HepG2 (cell line): ENCODE measurements around the gene DDX4. TPM values are rescaled to one million over a fixed set of nuclear protein-coding genes. Genes with fewer than 3 reads are reported as not detected.

Experiments used
- ATAC-seq: fragments of 200-7000 bp; cut with Tn5 transposase; 3 replicates; pipeline ENCODE4 v1.9.1; 2020; ENCODE audit warnings: mild to moderate bottlenecking, moderate library complexity
- BruUV-seq: library from RNA; stranded (reverse); fragments of 400-500 nt; replicated peaks from 2 replicates; lab custom pipeline; 2021; lab: Mats Ljungman, UMichigan
- CTCF ChIA-PET: fragments of 300-600 bp; formaldehyde crosslinking; extraction: SDS; loops from one replicate; lab custom pipeline; 2021; ENCODE audit warnings: low total read pairs, inconsistent platforms, low intra/inter-chr PET ratio; lab: Yijun Ruan, JAX
- POLR2A ChIA-PET: fragments of 350-600 bp; sonication (Branson Sonifier 250); formaldehyde crosslinking; loops from one replicate; lab custom pipeline; 2020; ENCODE audit warnings: antibody characterized with exemption, inconsistent platforms; lab: Yijun Ruan, JAX
- DNase-seq: peaks from one replicate; pipeline ENCODE4 v3.0.0-alpha.2; 2015; ENCODE audit warnings: low spot score
- FAIRE-seq: peaks from 3 replicates; lab custom pipeline; 2011; peaks lifted over from hg19 to GRCh38; lab: Jason Lieb, UNC
- H2AFZ ChIP-seq: one replicate; pipeline ENCODE4 v1.6.1; 2011; ENCODE audit warnings: low read length, inconsistent platforms
- H3K27ac ChIP-seq: fragments of 300-600 bp; 3 replicates; pipeline ENCODE4 v1.8.0; 2011; ENCODE audit warnings: mixed run types, mild to moderate bottlenecking, mixed read lengths, low read length, inconsistent platforms; ENCODE audit not compliant: insufficient read depth; ENCODE audit errors: extremely low read length
- H3K27me3 ChIP-seq, 2 experiments: fragments of 200-600 bp in 1 of 2; 2 replicates in 1 of 2; 3 replicates in 1 of 2; pipeline versions ENCODE4 v1.6.0 to v1.8.0; 2011; ENCODE audit warnings: low read length in 2 of 2, mild to moderate bottlenecking in 2 of 2, moderate library complexity in 2 of 2, inconsistent platforms in 1 of 2; ENCODE audit not compliant: insufficient read depth in 2 of 2, control insufficient read depth in 1 of 2
- H3K36me3 ChIP-seq, 2 experiments: fragments of 200-600 bp in 1 of 2; replicated peaks in 1 of 2; 2 replicates in 1 of 2; 3 replicates in 1 of 2; pipeline versions ENCODE4 v1.5.1 to v1.8.0; 2011; ENCODE audit warnings: low read length in 2 of 2, inconsistent platforms in 1 of 2; ENCODE audit not compliant: insufficient read depth in 2 of 2, control insufficient read depth in 1 of 2
- H3K4me1 ChIP-seq: 2 replicates; pipeline ENCODE4 v1.5.1; 2012; ENCODE audit warnings: low read length, inconsistent platforms; ENCODE audit not compliant: insufficient read depth
- H3K4me2 ChIP-seq: 2 replicates; pipeline ENCODE4 v1.6.0; 2011; ENCODE audit warnings: low read depth, low read length, inconsistent platforms
- H3K4me3 ChIP-seq, 3 experiments: fragments of 200-600 bp in 1 of 3; sonication (generic), shearing (Covaris generic) in 1 of 3; replicated peaks in 1 of 3; 2 replicates each; pipeline ENCODE4 v1.5.1; 2011 to 2016; ENCODE audit warnings: low read length in 3 of 3, inconsistent platforms in 2 of 3, low read depth in 2 of 3, mild to moderate bottlenecking in 2 of 3, control low read depth in 1 of 3, mixed read lengths in 1 of 3; ENCODE audit not compliant: insufficient read depth in 1 of 3
- H3K79me2 ChIP-seq: one replicate; pipeline ENCODE4 v1.6.1; 2011; ENCODE audit warnings: low read length, inconsistent platforms; ENCODE audit not compliant: insufficient read depth
- H3K9ac ChIP-seq: 2 replicates; pipeline ENCODE4 v1.6.0; 2011; ENCODE audit warnings: mild to moderate bottlenecking, low read depth, low read length, inconsistent platforms; ENCODE audit not compliant: insufficient read depth
- H3K9me3 ChIP-seq: 2 replicates; pipeline ENCODE4 v1.5.1; 2012; ENCODE audit warnings: mild to moderate bottlenecking, low read length
- H4K20me1 ChIP-seq: 2 replicates; pipeline ENCODE4 v1.6.0; 2011; ENCODE audit warnings: inconsistent platforms, mild to moderate bottlenecking, low read length, moderate library complexity; ENCODE audit not compliant: insufficient read depth
- CHCHD3 ChIP-seq: sonication (generic); formaldehyde crosslinking; IDR thresholded peaks from 2 replicates; pipeline ENCODE4 v1.8.0; 2022; ENCODE audit warnings: mild to moderate bottlenecking, missing genetic modification reagents, moderate library complexity
- DPF2 ChIP-seq: sonication (generic); formaldehyde crosslinking; IDR thresholded peaks from 2 replicates; pipeline ENCODE4 v1.4.0; 2020; ENCODE audit warnings: mild to moderate bottlenecking, low read depth, missing genetic modification reagents, borderline replicate concordance
- EED ChIP-seq: sonication (generic); formaldehyde crosslinking; IDR thresholded peaks from 2 replicates; pipeline ENCODE4 v1.5.0; 2020; ENCODE audit warnings: mild to moderate bottlenecking, missing genetic modification reagents
- HNRNPH1 ChIP-seq: fragments of 200-400 bp; formaldehyde crosslinking; optimal IDR thresholded peaks from 2 replicates; pipeline ENCODE3; 2017; ENCODE audit warnings: mild to moderate bottlenecking, low read depth, low read length
- PRPF4 ChIP-seq: fragments of 200-400 bp; formaldehyde crosslinking; IDR thresholded peaks from 2 replicates; pipeline ENCODE4 v1.6.1; 2016; ENCODE audit warnings: low read length, low read depth; ENCODE audit not compliant: poor library complexity, severe bottlenecking
- SIX1 ChIP-seq: sonication (generic); formaldehyde crosslinking; IDR thresholded peaks from 2 replicates; pipeline ENCODE4 v1.4.0; 2020; ENCODE audit warnings: missing genetic modification reagents, borderline replicate concordance
- ZBTB21 ChIP-seq: sonication (generic); formaldehyde crosslinking; IDR thresholded peaks from 2 replicates; pipeline ENCODE4 v1.4.0; 2020; ENCODE audit warnings: missing genetic modification reagents
- ZEB1 ChIP-seq: IDR thresholded peaks from 2 replicates; pipeline ENCODE4 v1.6.1; 2012; ENCODE audit warnings: mild to moderate bottlenecking, low read depth, inconsistent platforms; ENCODE audit not compliant: insufficient replicate concordance
- ZNF337 ChIP-seq: sonication (generic); formaldehyde crosslinking; IDR thresholded peaks from 2 replicates; pipeline ENCODE4 v1.5.1; 2020; ENCODE audit warnings: missing genetic modification reagents, low read depth, mild to moderate bottlenecking, borderline replicate concordance
- ZNF552 ChIP-seq: sonication (generic); formaldehyde crosslinking; IDR thresholded peaks from 2 replicates; pipeline ENCODE4 v1.9.0; 2022; ENCODE audit warnings: missing genetic modification reagents, mild to moderate bottlenecking, borderline replicate concordance
- ZNF558 ChIP-seq: sonication (generic); formaldehyde crosslinking; IDR thresholded peaks from 2 replicates; pipeline ENCODE4 v1.9.0; 2022; ENCODE audit warnings: mild to moderate bottlenecking, missing genetic modification reagents, borderline replicate concordance
- ZNF644 ChIP-seq: IDR thresholded peaks from 2 replicates; pipeline ENCODE4 v1.6.1; 2016; ENCODE audit warnings: low read depth
- WGBS: methylation state at CpG from one replicate; pipeline ENCODE4 v1.1.6; 2017; ENCODE audit warnings: low lambda C conversion rate; 5-methylcytosine and 5-hydroxymethylcytosine counted together
- in situ Hi-C: cut with HindIII; loops from 2 replicates; pipeline ENCODE4 v1.10.0; 2017; ENCODE audit warnings: low pct_unique_long_range_greater_than_20kb; ENCODE audit not compliant: extremely low pct_ligation_motif_present
- intact Hi-C: fragments of 100-400 bp; cut with micrococcal nuclease; formaldehyde crosslinking; loops from one replicate; pipeline ENCODE4 v1.10.0; 2022; ENCODE audit not compliant: unreplicated experiment
- polyA plus RNA-seq, 8 experiments: library from polyadenylated mRNA; depleted of rRNA in 3 of 8; stranded (reverse) in 7 of 8; unstranded in 1 of 8; fragments of >200 nt; fragmentation: Illumina TruSeq in 4 of 8; extraction: Trizol in 4 of 8; gene quantifications; 2 replicates each; pipeline versions ENCODE4 v1.2.1 to v1.2.3, GENCODE V29; 2011 to 2016; ENCODE audit warnings: low read depth in 4 of 8, missing spikeins in 1 of 8, mixed read lengths in 1 of 8; ENCODE audit not compliant: insufficient read depth in 1 of 8
- total RNA-seq, 5 experiments: library from RNA; depleted of rRNA; stranded (reverse); fragments of >200 nt; fragmentation: Illumina TruSeq; extraction: Trizol; gene quantifications; 2 replicates each; pipeline ENCODE4 v1.2.3, GENCODE V29; 2016; ENCODE audit warnings: low read depth in 1 of 5
- TF ChIP-seq, protein P1 (sequence below): sonication (generic); formaldehyde crosslinking; IDR thresholded peaks from 2 replicates; pipeline ENCODE4 v1.9.0; 2021; ENCODE audit warnings: missing genetic modification reagents, mild to moderate bottlenecking, borderline replicate concordance
- TF ChIP-seq, protein P2 (sequence below): sonication (generic); formaldehyde crosslinking; IDR thresholded peaks from 2 replicates; pipeline ENCODE4 v1.8.1; 2023; ENCODE audit warnings: mild to moderate bottlenecking, missing genetic modification reagents
- TF ChIP-seq, protein P3 (sequence below): sonication (generic); formaldehyde crosslinking; IDR thresholded peaks from 2 replicates; pipeline ENCODE4 v1.5.0; 2020; ENCODE audit warnings: mild to moderate bottlenecking, missing genetic modification reagents
- TF ChIP-seq, protein P4 (sequence below): sonication (generic); formaldehyde crosslinking; IDR thresholded peaks from 2 replicates; pipeline ENCODE4 v1.4.0; 2020; ENCODE audit warnings: missing genetic modification reagents
- TF ChIP-seq, protein P5 (sequence below): sonication (generic); formaldehyde crosslinking; conservative IDR thresholded peaks from 2 replicates; pipeline ENCODE4 v1.4.0; 2020; ENCODE audit warnings: missing genetic modification reagents

Gene DDX4
- total and polyA plus RNA-seq, 2 of the 13 experiments (the other 11 are each of a cell fraction or from before 2014, with no cell fraction given) = 0.05 TPM; not detected in 1

DNA sequence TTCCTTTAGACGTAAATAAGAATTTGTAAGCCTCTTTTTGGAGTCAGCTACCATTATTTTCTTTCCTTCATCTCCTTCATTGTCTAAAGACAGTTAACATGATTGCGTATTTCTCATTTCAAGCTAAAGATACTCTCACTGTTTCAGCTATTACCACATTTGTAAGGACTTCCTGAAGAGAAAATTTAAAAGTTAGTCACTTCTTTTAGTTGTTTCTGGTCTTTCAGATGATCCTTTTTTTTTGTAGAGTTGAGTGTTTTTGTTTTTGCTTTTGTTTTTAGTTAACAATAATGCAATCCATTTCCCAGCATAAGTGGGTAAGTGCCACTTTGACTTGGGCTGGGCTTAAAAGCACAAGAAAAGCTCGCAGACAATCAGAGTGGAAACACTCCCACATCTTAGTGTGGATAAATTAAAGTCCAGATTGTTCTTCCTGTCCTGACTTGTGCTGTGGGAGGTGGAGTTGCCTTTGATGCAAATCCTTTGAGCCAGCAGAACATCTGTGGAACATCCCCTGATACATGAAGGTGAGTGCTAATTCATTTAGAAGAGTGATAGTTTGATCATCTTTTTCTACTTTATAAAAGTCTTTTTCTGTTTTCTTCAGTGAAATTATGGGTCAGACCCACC, 115.3 kb downstream of the DDX4 start:
- CTCF ChIA-PET = no interaction called here
- Histone ChIP-seq H3K4me2 (no peak overlapping the region), H3K36me3 (no peaks in the 10 kb centered on the region), H3K9ac (no peak overlapping the region), H3K27ac (no peak overlapping the region), H4K20me1 (no peaks in the 10 kb centered on the region), H3K9me3 (no peaks in the 10 kb centered on the region), H2AFZ (no peak overlapping the region), H3K27me3 (no peaks in the 10 kb centered on the region; a peak in 2 of 5 replicates), H3K4me1 (no peaks in the 10 kb centered on the region), H3K79me2 (no peaks in the 10 kb centered on the region), H3K4me3 (no peak overlapping the region)
- POLR2A ChIA-PET = no interaction called here
- intact Hi-C loops (no loop called here), in situ Hi-C loops (no loop called here)
- ATAC-seq (no peak), DNase-seq (no peak), FAIRE-seq (no peak)
- WGBS = 38% methylated on average over 3 of the region's 3 CpGs
- no TSS peak for BruUV-seq
- no peak for TF ChIP-seq ZNF558 (CRISPR knock-in tag)
- no peak for TF ChIP-seq ZNF552
- TF ChIP-seq, protein P1, sequence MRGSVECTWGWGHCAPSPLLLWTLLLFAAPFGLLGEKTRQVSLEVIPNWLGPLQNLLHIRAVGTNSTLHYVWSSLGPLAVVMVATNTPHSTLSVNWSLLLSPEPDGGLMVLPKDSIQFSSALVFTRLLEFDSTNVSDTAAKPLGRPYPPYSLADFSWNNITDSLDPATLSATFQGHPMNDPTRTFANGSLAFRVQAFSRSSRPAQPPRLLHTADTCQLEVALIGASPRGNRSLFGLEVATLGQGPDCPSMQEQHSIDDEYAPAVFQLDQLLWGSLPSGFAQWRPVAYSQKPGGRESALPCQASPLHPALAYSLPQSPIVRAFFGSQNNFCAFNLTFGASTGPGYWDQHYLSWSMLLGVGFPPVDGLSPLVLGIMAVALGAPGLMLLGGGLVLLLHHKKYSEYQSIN (CRISPR knock-in tag) = no peak
- TF ChIP-seq, protein P2, sequence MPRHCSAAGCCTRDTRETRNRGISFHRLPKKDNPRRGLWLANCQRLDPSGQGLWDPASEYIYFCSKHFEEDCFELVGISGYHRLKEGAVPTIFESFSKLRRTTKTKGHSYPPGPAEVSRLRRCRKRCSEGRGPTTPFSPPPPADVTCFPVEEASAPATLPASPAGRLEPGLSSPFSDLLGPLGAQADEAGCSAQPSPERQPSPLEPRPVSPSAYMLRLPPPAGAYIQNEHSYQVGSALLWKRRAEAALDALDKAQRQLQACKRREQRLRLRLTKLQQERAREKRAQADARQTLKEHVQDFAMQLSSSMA (CRISPR knock-in tag) = no peak
- no peak for TF ChIP-seq DPF2
- TF ChIP-seq ZNF644 = no peak
- TF ChIP-seq, protein P3, sequence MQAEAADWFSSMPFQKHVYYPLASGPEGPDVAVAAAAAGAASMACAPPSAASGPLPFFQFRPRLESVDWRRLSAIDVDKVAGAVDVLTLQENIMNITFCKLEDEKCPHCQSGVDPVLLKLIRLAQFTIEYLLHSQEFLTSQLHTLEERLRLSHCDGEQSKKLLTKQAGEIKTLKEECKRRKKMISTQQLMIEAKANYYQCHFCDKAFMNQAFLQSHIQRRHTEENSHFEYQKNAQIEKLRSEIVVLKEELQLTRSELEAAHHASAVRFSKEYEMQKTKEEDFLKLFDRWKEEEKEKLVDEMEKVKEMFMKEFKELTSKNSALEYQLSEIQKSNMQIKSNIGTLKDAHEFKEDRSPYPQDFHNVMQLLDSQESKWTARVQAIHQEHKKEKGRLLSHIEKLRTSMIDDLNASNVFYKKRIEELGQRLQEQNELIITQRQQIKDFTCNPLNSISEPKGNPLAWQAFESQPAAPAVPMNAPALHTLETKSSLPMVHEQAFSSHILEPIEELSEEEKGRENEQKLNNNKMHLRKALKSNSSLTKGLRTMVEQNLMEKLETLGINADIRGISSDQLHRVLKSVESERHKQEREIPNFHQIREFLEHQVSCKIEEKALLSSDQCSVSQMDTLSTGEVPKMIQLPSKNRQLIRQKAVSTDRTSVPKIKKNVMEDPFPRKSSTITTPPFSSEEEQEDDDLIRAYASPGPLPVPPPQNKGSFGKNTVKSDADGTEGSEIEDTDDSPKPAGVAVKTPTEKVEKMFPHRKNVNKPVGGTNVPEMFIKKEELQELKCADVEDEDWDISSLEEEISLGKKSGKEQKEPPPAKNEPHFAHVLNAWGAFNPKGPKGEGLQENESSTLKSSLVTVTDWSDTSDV = no peak
- TF ChIP-seq, protein P4, sequence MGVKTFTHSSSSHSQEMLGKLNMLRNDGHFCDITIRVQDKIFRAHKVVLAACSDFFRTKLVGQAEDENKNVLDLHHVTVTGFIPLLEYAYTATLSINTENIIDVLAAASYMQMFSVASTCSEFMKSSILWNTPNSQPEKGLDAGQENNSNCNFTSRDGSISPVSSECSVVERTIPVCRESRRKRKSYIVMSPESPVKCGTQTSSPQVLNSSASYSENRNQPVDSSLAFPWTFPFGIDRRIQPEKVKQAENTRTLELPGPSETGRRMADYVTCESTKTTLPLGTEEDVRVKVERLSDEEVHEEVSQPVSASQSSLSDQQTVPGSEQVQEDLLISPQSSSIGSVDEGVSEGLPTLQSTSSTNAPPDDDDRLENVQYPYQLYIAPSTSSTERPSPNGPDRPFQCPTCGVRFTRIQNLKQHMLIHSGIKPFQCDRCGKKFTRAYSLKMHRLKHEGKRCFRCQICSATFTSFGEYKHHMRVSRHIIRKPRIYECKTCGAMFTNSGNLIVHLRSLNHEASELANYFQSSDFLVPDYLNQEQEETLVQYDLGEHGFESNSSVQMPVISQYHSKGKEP (CRISPR knock-in tag) = no peak
- TF ChIP-seq ZNF337 = no peak
- TF ChIP-seq, protein P5, sequence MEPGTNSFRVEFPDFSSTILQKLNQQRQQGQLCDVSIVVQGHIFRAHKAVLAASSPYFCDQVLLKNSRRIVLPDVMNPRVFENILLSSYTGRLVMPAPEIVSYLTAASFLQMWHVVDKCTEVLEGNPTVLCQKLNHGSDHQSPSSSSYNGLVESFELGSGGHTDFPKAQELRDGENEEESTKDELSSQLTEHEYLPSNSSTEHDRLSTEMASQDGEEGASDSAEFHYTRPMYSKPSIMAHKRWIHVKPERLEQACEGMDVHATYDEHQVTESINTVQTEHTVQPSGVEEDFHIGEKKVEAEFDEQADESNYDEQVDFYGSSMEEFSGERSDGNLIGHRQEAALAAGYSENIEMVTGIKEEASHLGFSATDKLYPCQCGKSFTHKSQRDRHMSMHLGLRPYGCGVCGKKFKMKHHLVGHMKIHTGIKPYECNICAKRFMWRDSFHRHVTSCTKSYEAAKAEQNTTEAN (CRISPR knock-in tag) = no peak
- TF ChIP-seq ZEB1 = no peak
- TF ChIP-seq EED (CRISPR knock-in tag) = no peak
- TF ChIP-seq SIX1 (CRISPR knock-in tag) = no peak
- TF ChIP-seq ZBTB21 (CRISPR knock-in tag) = no peak
- TF ChIP-seq CHCHD3 (CRISPR knock-in tag) = no peak
- TF ChIP-seq PRPF4 = no peak
- no peak for TF ChIP-seq HNRNPH1
